H9 (cell line): ENCODE data around the gene TMEM205. TPM values are rescaled to one million over a fixed set of nuclear protein-coding genes. Genes with fewer than 3 reads are reported as not detected.
A peak's percentile ranks its signal among the peaks of the same experiment; 100 is the strongest.

Experiments
- DNase-seq: peaks from one replicate; pipeline ENCODE4 v3.0.0-alpha.2; 2017
- H2AFZ ChIP-seq: one replicate; pipeline ENCODE4 v1.6.1; 2013; ENCODE audit warnings: mild to moderate bottlenecking, low read length, control low read depth, moderate library complexity
- H2AK5ac ChIP-seq: 2 replicates; pipeline ENCODE4 v1.6.1; 2013; ENCODE audit warnings: low read length, control low read depth, mixed read lengths; ENCODE audit not compliant: insufficient read length
- H2BK120ac ChIP-seq: one replicate; pipeline ENCODE4 v1.6.1; 2013; ENCODE audit warnings: low read depth, mild to moderate bottlenecking, low read length, control low read depth, inconsistent platforms; ENCODE audit not compliant: poor library complexity, severe bottlenecking
- H2BK12ac ChIP-seq: 2 replicates; pipeline ENCODE4 v1.6.1; 2013; ENCODE audit warnings: low read length, control low read depth, mixed read lengths, low read depth; ENCODE audit not compliant: insufficient read length
- H2BK15ac ChIP-seq: 2 replicates; pipeline ENCODE4 v1.6.1; 2013; ENCODE audit warnings: low read depth, low read length, control low read depth
- H2BK20ac ChIP-seq: one replicate; pipeline ENCODE4 v1.6.1; 2013; ENCODE audit warnings: low read depth, mild to moderate bottlenecking, low read length, control low read depth, inconsistent platforms; ENCODE audit not compliant: poor library complexity, severe bottlenecking
- H2BK5ac ChIP-seq: 2 replicates; pipeline ENCODE4 v1.6.1; 2013; ENCODE audit warnings: low read length, control low read depth, mixed read lengths; ENCODE audit not compliant: insufficient read length
- H3K14ac ChIP-seq: 2 replicates; pipeline ENCODE4 v1.6.1; 2013; ENCODE audit warnings: low read length, control low read depth; ENCODE audit not compliant: insufficient read depth
- H3K18ac ChIP-seq: 2 replicates; pipeline ENCODE4 v1.6.1; 2013; ENCODE audit warnings: low read depth, mild to moderate bottlenecking, mixed read lengths, low read length, control low read depth; ENCODE audit not compliant: insufficient read length
- H3K23ac ChIP-seq: 2 replicates; pipeline ENCODE4 v1.6.1; 2013; ENCODE audit warnings: low read length, control low read depth, mixed read lengths, low read depth; ENCODE audit not compliant: insufficient read length
- H3K23me2 ChIP-seq: 2 replicates; pipeline ENCODE4 v1.6.1; 2013; ENCODE audit warnings: low read depth, mild to moderate bottlenecking, mixed read lengths, low read length, control low read depth; ENCODE audit not compliant: insufficient read length, poor library complexity, severe bottlenecking
- H3K27ac ChIP-seq: 2 replicates; pipeline ENCODE4 v1.5.1; 2013; ENCODE audit warnings: low read length, control low read depth, mixed read lengths, low read depth; ENCODE audit not compliant: insufficient read length
- H3K27me3 ChIP-seq: 2 replicates; pipeline ENCODE4 v1.6.1; 2013; ENCODE audit warnings: low read length, control low read depth, inconsistent platforms; ENCODE audit not compliant: insufficient read depth
- H3K4ac ChIP-seq: 2 replicates; pipeline ENCODE4 v1.6.1; 2013; ENCODE audit warnings: low read depth, mild to moderate bottlenecking, control low read depth, inconsistent platforms, low read length, moderate library complexity
- H3K4me1 ChIP-seq: 2 replicates; pipeline ENCODE4 v1.6.1; 2013; ENCODE audit warnings: low read length, control low read depth, inconsistent platforms; ENCODE audit not compliant: insufficient read depth
- H3K4me2 ChIP-seq: 2 replicates; pipeline ENCODE4 v1.6.1; 2013; ENCODE audit warnings: low read length, control low read depth, mixed read lengths; ENCODE audit not compliant: insufficient read length, insufficient read depth
- H3K56ac ChIP-seq: 2 replicates; pipeline ENCODE4 v1.6.1; 2013; ENCODE audit warnings: low read depth, mild to moderate bottlenecking, mixed read lengths, low read length, control low read depth; ENCODE audit not compliant: insufficient read length
- H3K79me1 ChIP-seq: 2 replicates; pipeline ENCODE4 v1.6.1; 2013; ENCODE audit warnings: low read depth, mild to moderate bottlenecking, moderate library complexity, low read length, control low read depth, inconsistent platforms; ENCODE audit not compliant: insufficient read depth, poor library complexity, severe bottlenecking
- H3K79me2 ChIP-seq: 2 replicates; pipeline ENCODE4 v1.6.1; 2013; ENCODE audit warnings: low read length, control low read depth, inconsistent platforms; ENCODE audit not compliant: insufficient read depth
- H3K9ac ChIP-seq: 2 replicates; pipeline ENCODE4 v1.6.1; 2013; ENCODE audit warnings: low read length, control low read depth, mixed read lengths; ENCODE audit not compliant: insufficient read length; ENCODE audit errors: extremely low read depth
- H3K9me3 ChIP-seq: one replicate; pipeline ENCODE4 v1.6.1; 2013; ENCODE audit warnings: low read depth, low read length, inconsistent platforms; ENCODE audit not compliant: control insufficient read depth
- H3T11ph ChIP-seq: one replicate; pipeline ENCODE4 v1.6.1; 2013; ENCODE audit warnings: mild to moderate bottlenecking, low read length, control low read depth, inconsistent platforms
- H4K20me1 ChIP-seq: one replicate; pipeline ENCODE4 v1.6.1; 2013; ENCODE audit not compliant: control insufficient read depth, insufficient read length, insufficient read depth
- H4K5ac ChIP-seq: 2 replicates; pipeline ENCODE4 v1.6.1; 2013; ENCODE audit warnings: low read depth, mild to moderate bottlenecking, mixed read lengths, low read length, control low read depth; ENCODE audit not compliant: insufficient read length
- H4K8ac ChIP-seq: replicated peaks from 2 replicates; pipeline ENCODE4 v1.6.1; 2013; ENCODE audit warnings: low read length, control low read depth, mixed read lengths, low read depth; ENCODE audit not compliant: insufficient read length
- H4K91ac ChIP-seq: 2 replicates; pipeline ENCODE4 v1.6.1; 2013; ENCODE audit warnings: low read depth, mild to moderate bottlenecking, moderate library complexity, mixed read lengths, low read length, control low read depth; ENCODE audit not compliant: insufficient read length
- H3K27ac Mint-ChIP-seq, 3 experiments: 2 replicates in 2 of 3; 3 replicates in 1 of 3; pipeline ENCODE4 v1.8.0; 2020 to 2021; ENCODE audit warnings: mixed read lengths in 3 of 3, mild to moderate bottlenecking in 1 of 3, moderate library complexity in 1 of 3
- H3K27me3 Mint-ChIP-seq: 2 replicates; pipeline ENCODE4 v1.8.0; 2021; ENCODE audit warnings: low read depth, mild to moderate bottlenecking, moderate library complexity, mixed read lengths
- H3K36me3 Mint-ChIP-seq, 3 experiments: 2 replicates in 2 of 3; 3 replicates in 1 of 3; pipeline ENCODE4 v1.8.0; 2020 to 2021; ENCODE audit warnings: low read depth in 3 of 3, mixed read lengths in 3 of 3; ENCODE audit not compliant: insufficient read depth in 1 of 3
- H3K4me1 Mint-ChIP-seq, 2 experiments: 2 replicates each; pipeline ENCODE4 v1.8.0; 2020; ENCODE audit warnings: mixed read lengths in 2 of 2
- H3K4me3 Mint-ChIP-seq, 2 experiments: 2 replicates in 1 of 2; 3 replicates in 1 of 2; pipeline ENCODE4 v1.8.0; 2020 to 2021; ENCODE audit warnings: mild to moderate bottlenecking in 2 of 2, mixed read lengths in 2 of 2, moderate library complexity in 1 of 2
- H3K9me3 Mint-ChIP-seq, 2 experiments: 2 replicates in 1 of 2; 3 replicates in 1 of 2; pipeline ENCODE4 v1.8.0; 2020; ENCODE audit warnings: mild to moderate bottlenecking in 2 of 2, mixed read lengths in 2 of 2, moderate library complexity in 1 of 2
- WGBS: extraction: QIAGEN DNeasy Blood & Tissue Kit; methylation state at CpG from one replicate; pipeline ENCODE4 v1.1.7; 2013; ENCODE audit warnings: missing lambda C conversion rate, low lambda C conversion rate, mixed read lengths; ENCODE audit not compliant: insufficient read length; ENCODE audit errors: extremely low coverage; 5-methylcytosine and 5-hydroxymethylcytosine counted together
- total RNA-seq: library from RNA; stranded (reverse); gene quantifications from 2 replicates; pipeline ENCODE4 v1.2.1, GENCODE V29; 2021
- TF ChIP-seq, protein P1 (sequence below): fragments of 200-600 bp; sonication (generic); conservative IDR thresholded peaks from 3 replicates; pipeline ENCODE4 v1.8.0; 2021; ENCODE audit warnings: antibody characterized with exemption, mild to moderate bottlenecking

Gene TMEM205
- total RNA-seq, 1 experiment from 2014 or later: 69.7 TPM

- peaks cover 1 to 5% (median 2%) of the 10 kb centered on the region in 3 experiments; a peak in 5 of 7 replicates for H3K36me3 Mint-ChIP-seq
- H3K56ac ChIP-seq: no peak overlapping the region
- no peak overlapping the region for H3K4ac ChIP-seq
- H3K27ac Mint-ChIP-seq: no peak overlapping the region
- TF ChIP-seq, protein P1, sequence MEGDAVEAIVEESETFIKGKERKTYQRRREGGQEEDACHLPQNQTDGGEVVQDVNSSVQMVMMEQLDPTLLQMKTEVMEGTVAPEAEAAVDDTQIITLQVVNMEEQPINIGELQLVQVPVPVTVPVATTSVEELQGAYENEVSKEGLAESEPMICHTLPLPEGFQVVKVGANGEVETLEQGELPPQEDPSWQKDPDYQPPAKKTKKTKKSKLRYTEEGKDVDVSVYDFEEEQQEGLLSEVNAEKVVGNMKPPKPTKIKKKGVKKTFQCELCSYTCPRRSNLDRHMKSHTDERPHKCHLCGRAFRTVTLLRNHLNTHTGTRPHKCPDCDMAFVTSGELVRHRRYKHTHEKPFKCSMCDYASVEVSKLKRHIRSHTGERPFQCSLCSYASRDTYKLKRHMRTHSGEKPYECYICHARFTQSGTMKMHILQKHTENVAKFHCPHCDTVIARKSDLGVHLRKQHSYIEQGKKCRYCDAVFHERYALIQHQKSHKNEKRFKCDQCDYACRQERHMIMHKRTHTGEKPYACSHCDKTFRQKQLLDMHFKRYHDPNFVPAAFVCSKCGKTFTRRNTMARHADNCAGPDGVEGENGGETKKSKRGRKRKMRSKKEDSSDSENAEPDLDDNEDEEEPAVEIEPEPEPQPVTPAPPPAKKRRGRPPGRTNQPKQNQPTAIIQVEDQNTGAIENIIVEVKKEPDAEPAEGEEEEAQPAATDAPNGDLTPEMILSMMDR: no peak
- no peak overlapping the region for H3K9ac ChIP-seq
- no peak for DNase-seq
- H3K4me2 ChIP-seq: peak overlapping the region; percentile 86
- H3K9me3 ChIP-seq: no peaks in the 10 kb centered on the region
- peaks cover 4% of the 10 kb centered on the region for H4K20me1 ChIP-seq
- H3K27me3 ChIP-seq: no peaks in the 10 kb centered on the region
- H3K4me1 Mint-ChIP-seq: peaks cover 9 to 21% of the 10 kb centered on the region in 2 experiments
- H2BK5ac ChIP-seq: no peak overlapping the region
- no peaks in the 10 kb centered on the region for H3K9me3 Mint-ChIP-seq
- H2AFZ ChIP-seq: no peak overlapping the region
- no peak overlapping the region for H3K27ac ChIP-seq
- no peaks in the 10 kb centered on the region for H3K79me2 ChIP-seq
- peaks cover 18% of the 10 kb centered on the region for H3K23me2 ChIP-seq
- H3K4me1 ChIP-seq: no peaks in the 10 kb centered on the region
- H3K79me1 ChIP-seq: no peaks in the 10 kb centered on the region
- no peak overlapping the region for H2AK5ac ChIP-seq
- H2BK15ac ChIP-seq: no peak overlapping the region
- no peak overlapping the region for H3K23ac ChIP-seq
- H3K14ac ChIP-seq: no peak overlapping the region
- peak overlapping the region in 1 of 2 experiments; percentile 95; a peak in 3 of 5 replicates for H3K4me3 Mint-ChIP-seq
- H3K18ac ChIP-seq: no peak overlapping the region
- H2BK20ac ChIP-seq: no peak overlapping the region
- WGBS: no CpG with 5 or more reads among the region's 5 CpGs
- H4K91ac ChIP-seq: no peak overlapping the region
- no peak overlapping the region for H4K8ac ChIP-seq
- H2BK120ac ChIP-seq: no peak overlapping the region
- no peak overlapping the region for H2BK12ac ChIP-seq
- H4K5ac ChIP-seq: no peak overlapping the region
- peaks cover 2% of the 10 kb centered on the region; the same call in 1 of the 2 replicates for H3K27me3 Mint-ChIP-seq
- H3T11ph ChIP-seq: no peak overlapping the region
Measured at GRCh38 chr19:11384778-11385129, 38.7 kb upstream of the TMEM205 start.
